PFSK-1 (cell line): Measurements from ENCODE around the gene DRG2.

ENCODE experiments used
- POLR2AphosphoS5 ChIP-seq: IDR thresholded peaks from 2 replicates; pipeline ENCODE4 v1.6.1; 2012; ENCODE audit warnings: low read depth, mild to moderate bottlenecking, control low read depth, low read length, moderate library complexity
- SIN3A ChIP-seq: IDR thresholded peaks from 2 replicates; pipeline ENCODE4 v1.6.1; 2012; ENCODE audit warnings: mild to moderate bottlenecking, low read length, moderate library complexity, borderline replicate concordance; ENCODE audit not compliant: insufficient read depth

DNA sequence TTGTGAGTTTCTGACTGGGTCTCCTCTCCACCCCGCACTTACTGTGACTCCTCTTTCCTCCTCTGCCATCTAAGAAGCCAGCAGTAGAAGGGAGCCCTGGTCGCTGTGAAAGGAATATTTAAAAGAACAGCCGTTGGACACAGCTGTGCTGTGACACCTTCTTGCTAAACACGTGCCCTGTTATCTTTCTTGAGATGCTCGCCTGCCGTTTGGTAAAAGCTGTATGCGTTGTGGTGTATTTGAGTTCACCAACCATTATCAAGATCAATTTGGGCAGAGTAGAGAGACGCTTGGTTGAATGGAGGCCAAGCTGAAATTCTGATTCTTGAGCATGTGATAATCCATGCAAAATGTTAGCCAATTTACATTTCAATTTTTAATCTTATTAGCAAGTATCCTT lies 44.8 kb upstream of the DRG2 start:
- TF ChIP-seq SIN3A (no peak), POLR2AphosphoS5 (no peak)
